Measurements from ENCODE around the gene CLDN8.

CLDN8 gene

GRCh38 chr21:30216041-30216723 lies at the start of gene CLDN8:
Gene CLDN8, minus strand, starts transcription at chr21:30216097. Its CDS starts 172 bp downstream, at chr21:30215925.
- no peak for DNase-seq

GRCh38 chr21:30257773-30258172 lies 41.9 kb upstream of the CLDN8 start:
- DNase-seq = no peak

- no peak for DNase-seq
These were observed 40.2 kb upstream of the CLDN8 start for GRCh38 chr21:30256100-30256499.

- no peak for DNase-seq
These were observed 39.8 kb upstream of the CLDN8 start for GRCh38 chr21:30255679-30256078.

- DNase-seq = no peak
These were observed 35.9 kb upstream of the CLDN8 start for GRCh38 chr21:30251781-30252180.

GRCh38 chr21:30249936-30250335 lies 34.0 kb upstream of the CLDN8 start:
- no peak for DNase-seq

GRCh38 chr21:30248844-30249243 lies 32.9 kb upstream of the CLDN8 start:
- no peak for DNase-seq

- DNase-seq = no peak
These were observed 29.2 kb upstream of the CLDN8 start for GRCh38 chr21:30245061-30245460.

- DNase-seq = no peak
These were observed 27.8 kb upstream of the CLDN8 start for GRCh38 chr21:30243691-30244090.

GRCh38 chr21:30240661-30241060 lies 24.8 kb upstream of the CLDN8 start:
- no peak for DNase-seq

- DNase-seq = no peak
These were observed 22.3 kb upstream of the CLDN8 start for GRCh38 chr21:30238168-30238567.

GRCh38 chr21:30234643-30235042 lies 18.7 kb upstream of the CLDN8 start:
- DNase-seq = no peak

- DNase-seq = no peak
These were observed 18.2 kb upstream of the CLDN8 start for GRCh38 chr21:30234050-30234449.

- DNase-seq = no peak
These were observed 17.5 kb upstream of the CLDN8 start for GRCh38 chr21:30233228-30234020.

GRCh38 chr21:30232011-30232410 lies 16.1 kb upstream of the CLDN8 start:
- DNase-seq = no peak

GRCh38 chr21:30227633-30228404 lies 11.9 kb upstream of the CLDN8 start:
- DNase-seq = no peak

- DNase-seq = no peak
These were observed 11.2 kb upstream of the CLDN8 start for GRCh38 chr21:30227128-30227527.

- no peak for DNase-seq
These were observed 7.7 kb upstream of the CLDN8 start for GRCh38 chr21:30223596-30223995.

GRCh38 chr21:30222724-30223123 lies 6.8 kb upstream of the CLDN8 start:
- DNase-seq = no peak

- DNase-seq = no peak
These were observed 4.8 kb downstream of the CLDN8 start for GRCh38 chr21:30211071-30211470.

- no peak for DNase-seq
These were observed 6.3 kb downstream of the CLDN8 start for GRCh38 chr21:30209601-30210000.

- DNase-seq = no peak
These were observed 8.7 kb downstream of the CLDN8 start for GRCh38 chr21:30207252-30207579.

- no peak for DNase-seq
These were observed 9.2 kb downstream of the CLDN8 start for GRCh38 chr21:30206551-30207251.
